ENCODE measurements around the gene WNK1.

GRCh38 chr12:820336-820735 is 68.0 kb downstream of the WNK1 start:
- no peak for TF ChIP-seq CTCF (IDR thresholded peaks at IDR 0.05)
- TF ChIP-seq POLR2A (IDR thresholded peaks at IDR 0.05): no peak

Measured in lower leg skin (tissue), 3 donors.